NB4 (cell line): ENCODE results near the gene SP2.
"Not testable (repeated sequence)": the region's sequence is repeated elsewhere in the genome, so short reads cannot be mapped to it uniquely, and the experiment has no call there.

Experiments used
- DNase-seq: peaks from one replicate; pipeline ENCODE4 v3.0.0; 2010; ENCODE audit warnings: low read depth
- H3K4me3 ChIP-seq: one replicate; pipeline ENCODE4 v1.5.1; 2011; ENCODE audit warnings: mild to moderate bottlenecking, low read depth, low read length, moderate library complexity
- CTCF ChIP-seq: IDR thresholded peaks from one replicate; pipeline ENCODE4 v1.5.1; 2012; ENCODE audit warnings: low read depth, low read length
- MAX ChIP-seq: IDR thresholded peaks from 2 replicates; pipeline ENCODE4 v1.6.1; 2011; ENCODE audit warnings: low read depth, low read length
- MYC ChIP-seq: IDR thresholded peaks from 2 replicates; pipeline ENCODE4 v1.6.1; 2011; ENCODE audit warnings: low read depth, low read length
- POLR2A ChIP-seq: IDR thresholded peaks from 2 replicates; pipeline ENCODE4 v1.6.1; 2011; ENCODE audit warnings: mild to moderate bottlenecking; ENCODE audit not compliant: insufficient read length; ENCODE audit errors: extremely low read depth

The SP2 gene

GRCh38 chr17:47917581-47917980, 21.5 kb downstream of the SP2 start:
- H3K4me3 ChIP-seq, result no peak overlapping the region
- DNase-seq, result no peak
- TF ChIP-seq POLR2A (no peak), MYC (no peak), CTCF (no peak), MAX (no peak)

GRCh38 chr17:47918006-47918405, 22.0 kb downstream of the SP2 start:
- H3K4me3 ChIP-seq, result no peak overlapping the region
- DNase-seq, result peak; percentile 36
- no peak for TF ChIP-seq POLR2A
- TF ChIP-seq MYC, result no peak
- no peak for TF ChIP-seq MAX
- no peak for TF ChIP-seq CTCF

- no peak for DNase-seq
- TF ChIP-seq MAX (no peak), CTCF (no peak)
- H3K4me3 ChIP-seq, result no peak overlapping the region
Measured at GRCh38 chr17:47918991-47919390, 23.0 kb downstream of the SP2 start.

GRCh38 chr17:47919889-47920288, 23.9 kb downstream of the SP2 start:
- not testable (repeated sequence) for H3K4me3 ChIP-seq, DNase-seq

- H3K4me3 ChIP-seq, result no peak overlapping the region
- no peak for DNase-seq
- TF ChIP-seq MYC (no peak), CTCF (no peak)
Measured at GRCh38 chr17:47924785-47925677, 29.0 kb downstream of the SP2 start.

GRCh38 chr17:47925678-47925988, 29.6 kb downstream of the SP2 start:
- no peak overlapping the region for H3K4me3 ChIP-seq
- DNase-seq, result no peak
- TF ChIP-seq CTCF, result no peak
- TF ChIP-seq MAX, result no peak
- TF ChIP-seq POLR2A, result no peak
- no peak for TF ChIP-seq MYC
